ENCODE data around the gene TK1. TPM values are rescaled to one million over a fixed set of nuclear protein-coding genes. Genes with fewer than 3 reads are reported as not detected.

Gene TK1
- total RNA-seq, 1 donor from 2014 or later: 65.9 TPM

DNA sequence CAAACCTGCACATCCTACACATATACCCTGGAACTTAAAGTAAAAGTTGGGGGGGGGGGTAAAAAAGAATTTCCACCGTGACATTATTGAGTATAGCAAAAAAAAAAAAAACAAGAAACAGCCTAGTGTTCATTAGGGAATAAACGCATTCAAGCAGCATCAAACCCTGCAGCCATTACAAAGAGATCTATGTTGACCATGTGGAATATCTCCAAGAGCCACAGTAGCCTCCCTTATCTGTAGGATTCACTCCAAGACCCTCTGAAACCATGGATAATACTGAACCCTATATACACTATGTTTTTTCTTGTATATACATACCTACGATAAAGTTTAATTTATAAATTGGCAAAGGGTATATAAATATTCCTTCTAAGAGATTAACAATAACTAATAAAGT lies 21.6 kb upstream of the TK1 start:
- no peak for DNase-seq (ENCODE audit: low spot score)
- H3K4me3 Mint-ChIP-seq (ENCODE audit: low read depth): no peak overlapping the region
- no peak overlapping the region for H3K27ac Mint-ChIP-seq

DNA sequence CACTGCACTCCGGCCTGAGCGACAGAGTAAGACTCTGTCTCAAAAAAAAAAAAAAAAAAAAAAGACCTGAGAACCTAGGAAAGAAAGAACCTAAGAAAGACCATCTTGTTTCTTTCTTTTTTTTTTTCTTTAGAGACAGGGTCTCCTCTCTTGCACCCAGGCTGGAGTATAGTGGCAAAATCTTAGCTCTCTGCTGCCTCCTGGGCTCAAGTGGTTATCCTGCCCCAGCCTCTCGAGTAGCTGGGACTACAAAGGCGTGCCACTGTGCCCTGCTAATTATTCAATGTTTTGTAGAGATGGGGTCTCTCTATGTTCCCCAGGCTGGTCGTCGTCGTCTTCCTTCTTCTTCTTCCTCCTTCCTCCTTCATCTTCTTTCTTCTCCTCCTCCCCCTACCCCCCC lies 19.4 kb upstream of the TK1 start:
- H3K36me3 Mint-ChIP-seq (ENCODE audit: low read depth): peaks cover 5% of the 10 kb centered on the region
- no peak for DNase-seq (ENCODE audit: low spot score)
- H3K9me3 Mint-ChIP-seq: no peaks in the 10 kb centered on the region
- H3K4me3 Mint-ChIP-seq (ENCODE audit: low read depth): no peak overlapping the region
- intact Hi-C loops (cut with micrococcal nuclease): no loop called here
- H3K27me3 Mint-ChIP-seq (ENCODE audit: low read depth): no peaks in the 10 kb centered on the region
- no peaks in the 10 kb centered on the region for H3K4me1 Mint-ChIP-seq (ENCODE audit: low read depth)
- H3K27ac Mint-ChIP-seq: no peak overlapping the region

More for the DNA sequence above, 21.6 kb upstream of the TK1 start:
- no peaks in the 10 kb centered on the region for H3K4me1 Mint-ChIP-seq (ENCODE audit: low read depth)
- no peaks in the 10 kb centered on the region for H3K27me3 Mint-ChIP-seq (ENCODE audit: low read depth)
- intact Hi-C loops (cut with micrococcal nuclease): no loop called here
- H3K9me3 Mint-ChIP-seq: no peaks in the 10 kb centered on the region
- peaks cover 5% of the 10 kb centered on the region for H3K36me3 Mint-ChIP-seq (ENCODE audit: low read depth)

DNA sequence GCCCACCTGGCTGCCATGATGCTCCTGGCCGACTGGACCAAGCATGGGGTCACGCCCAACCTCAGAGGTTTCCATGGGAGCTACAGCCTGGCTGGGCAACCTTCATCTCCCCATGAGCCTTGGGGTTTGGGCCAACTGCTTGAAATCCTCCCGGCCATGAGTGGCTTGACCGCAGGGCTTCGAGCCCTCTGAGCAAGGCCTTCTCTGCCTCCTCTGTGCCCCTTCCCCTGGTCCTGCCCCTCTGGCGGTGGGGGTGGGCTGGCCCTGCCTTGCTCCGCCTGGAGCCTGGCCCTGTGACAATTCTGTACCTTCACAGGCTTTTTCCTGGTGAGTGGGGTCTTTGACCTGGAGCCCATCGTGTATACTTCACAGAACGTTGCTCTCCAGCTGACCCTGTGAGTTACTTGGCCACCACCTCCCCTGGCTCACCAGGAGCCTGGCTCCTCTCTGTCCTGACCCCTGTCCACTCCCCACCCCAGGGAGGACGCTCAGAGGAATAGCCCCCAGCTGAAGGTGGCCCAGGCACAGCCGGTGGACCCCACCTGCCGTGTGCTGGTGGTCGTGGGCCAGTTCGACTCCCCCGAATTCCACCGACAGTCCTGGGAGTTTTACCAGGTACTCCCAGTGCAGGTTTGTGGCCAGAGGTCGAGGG lies 18.4 kb upstream of the TK1 start:
- Mint-ChIP-seq H3K9me3 (no peaks in the 10 kb centered on the region), H3K36me3 (ENCODE audit: low read depth) (peaks cover 5% of the 10 kb centered on the region), H3K4me1 (ENCODE audit: low read depth) (no peaks in the 10 kb centered on the region), H3K27ac (no peak overlapping the region), H3K27me3 (ENCODE audit: low read depth) (no peaks in the 10 kb centered on the region), H3K4me3 (ENCODE audit: low read depth) (no peak overlapping the region)
- no peak for DNase-seq (ENCODE audit: low spot score)
- intact Hi-C loops (cut with micrococcal nuclease): no loop called here

DNA sequence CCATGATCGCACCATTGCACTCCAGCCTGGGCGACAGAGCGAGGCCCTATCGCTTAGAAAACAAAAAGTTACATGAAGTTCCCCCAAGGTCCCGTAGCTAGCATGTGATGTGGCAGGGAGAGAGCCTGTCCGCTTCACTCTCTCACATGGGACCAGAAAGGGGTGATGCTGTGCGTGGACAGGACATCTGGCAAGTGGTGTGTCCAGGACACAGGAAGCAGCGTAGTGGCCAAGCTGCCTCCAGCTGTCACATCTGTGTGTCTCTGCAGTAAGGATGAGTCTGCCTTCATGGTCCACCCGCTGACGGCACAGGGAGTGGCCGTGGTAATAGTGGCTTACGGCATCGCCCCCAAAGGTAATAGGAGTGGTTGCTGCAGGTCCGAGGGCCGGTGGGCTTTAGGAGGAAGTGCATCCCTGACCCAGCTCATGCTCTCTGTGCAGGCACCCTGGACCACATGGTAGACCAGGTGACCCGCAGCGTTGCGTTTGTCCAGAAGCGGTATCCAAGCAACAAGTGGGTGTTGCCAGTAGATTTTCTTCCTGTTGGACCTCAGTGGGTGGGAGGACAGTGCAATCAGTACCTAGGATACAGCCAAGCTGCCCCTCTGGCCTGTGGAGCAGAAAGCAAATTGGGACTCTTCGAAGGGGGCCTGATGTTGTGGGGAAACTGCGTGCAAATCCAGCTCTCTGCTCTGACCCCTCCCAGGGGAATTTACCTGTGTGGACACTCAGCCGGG lies 17.7 kb upstream of the TK1 start:
- intact Hi-C loops (cut with micrococcal nuclease): no loop called here
- Mint-ChIP-seq H3K36me3 (ENCODE audit: low read depth) (peaks cover 5% of the 10 kb centered on the region), H3K27ac (no peak overlapping the region), H3K9me3 (no peaks in the 10 kb centered on the region), H3K4me1 (ENCODE audit: low read depth) (no peaks in the 10 kb centered on the region), H3K4me3 (ENCODE audit: low read depth) (no peak overlapping the region), H3K27me3 (ENCODE audit: low read depth) (no peaks in the 10 kb centered on the region)
- DNase-seq (ENCODE audit: low spot score): no peak

DNA sequence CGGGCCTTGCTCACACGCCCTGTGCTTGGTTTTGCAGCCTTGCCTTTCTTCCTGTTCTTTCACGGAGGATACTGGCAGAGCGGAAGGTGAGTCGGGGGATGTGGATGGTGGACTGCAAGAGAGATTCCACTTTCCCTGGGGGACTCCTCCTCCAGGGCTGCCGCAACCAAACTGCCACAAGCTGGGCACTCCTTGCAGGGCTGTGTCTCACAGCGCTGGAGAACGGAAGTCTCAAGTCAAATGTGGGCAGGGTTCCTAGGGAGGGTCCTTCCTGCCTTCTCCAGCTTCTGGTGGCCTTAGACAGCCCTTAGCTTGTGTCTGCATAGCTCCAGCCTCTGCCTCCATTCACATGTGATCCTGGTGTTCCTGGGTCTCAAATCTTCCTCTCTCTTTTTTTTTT lies 15.8 kb upstream of the TK1 start:
- Mint-ChIP-seq H3K4me1 (ENCODE audit: low read depth) (peaks cover 2% of the 10 kb centered on the region), H3K27ac (no peak overlapping the region), H3K27me3 (ENCODE audit: low read depth) (no peaks in the 10 kb centered on the region)

DNA sequence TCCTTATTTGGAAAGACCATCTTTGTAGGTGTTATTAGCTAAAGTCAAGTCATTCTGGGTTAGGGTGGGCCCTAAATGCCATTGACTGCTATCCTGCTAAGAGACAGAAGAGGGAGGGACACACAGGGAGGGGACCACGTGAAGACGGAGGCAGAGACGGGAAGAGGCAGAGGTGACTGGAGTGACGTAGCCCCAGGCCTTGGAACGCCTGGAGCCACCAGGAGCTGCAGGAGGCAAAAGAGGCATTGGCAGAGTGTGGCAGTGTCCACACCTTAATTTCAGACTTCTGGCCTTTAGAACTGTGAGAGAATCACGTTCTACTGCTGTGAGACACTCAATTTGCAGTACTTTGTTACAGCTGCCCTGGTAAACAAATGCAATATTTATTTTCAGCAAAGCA lies 13.6 kb upstream of the TK1 start:
- intact Hi-C loops (cut with micrococcal nuclease): no loop called here
- Mint-ChIP-seq H3K27ac (no peak overlapping the region), H3K4me1 (ENCODE audit: low read depth) (peaks cover 2% of the 10 kb centered on the region), H3K9me3 (no peaks in the 10 kb centered on the region), H3K36me3 (ENCODE audit: low read depth) (peaks cover 10% of the 10 kb centered on the region), H3K4me3 (ENCODE audit: low read depth) (no peak overlapping the region), H3K27me3 (ENCODE audit: low read depth) (no peaks in the 10 kb centered on the region)
- no peak for DNase-seq (ENCODE audit: low spot score)

More for the DNA sequence above, 15.8 kb upstream of the TK1 start:
- intact Hi-C loops (cut with micrococcal nuclease): no loop called here
- no peak for DNase-seq (ENCODE audit: low spot score)
- Mint-ChIP-seq H3K36me3 (ENCODE audit: low read depth) (peaks cover 10% of the 10 kb centered on the region), H3K9me3 (no peaks in the 10 kb centered on the region), H3K4me3 (ENCODE audit: low read depth) (no peak overlapping the region)

DNA sequence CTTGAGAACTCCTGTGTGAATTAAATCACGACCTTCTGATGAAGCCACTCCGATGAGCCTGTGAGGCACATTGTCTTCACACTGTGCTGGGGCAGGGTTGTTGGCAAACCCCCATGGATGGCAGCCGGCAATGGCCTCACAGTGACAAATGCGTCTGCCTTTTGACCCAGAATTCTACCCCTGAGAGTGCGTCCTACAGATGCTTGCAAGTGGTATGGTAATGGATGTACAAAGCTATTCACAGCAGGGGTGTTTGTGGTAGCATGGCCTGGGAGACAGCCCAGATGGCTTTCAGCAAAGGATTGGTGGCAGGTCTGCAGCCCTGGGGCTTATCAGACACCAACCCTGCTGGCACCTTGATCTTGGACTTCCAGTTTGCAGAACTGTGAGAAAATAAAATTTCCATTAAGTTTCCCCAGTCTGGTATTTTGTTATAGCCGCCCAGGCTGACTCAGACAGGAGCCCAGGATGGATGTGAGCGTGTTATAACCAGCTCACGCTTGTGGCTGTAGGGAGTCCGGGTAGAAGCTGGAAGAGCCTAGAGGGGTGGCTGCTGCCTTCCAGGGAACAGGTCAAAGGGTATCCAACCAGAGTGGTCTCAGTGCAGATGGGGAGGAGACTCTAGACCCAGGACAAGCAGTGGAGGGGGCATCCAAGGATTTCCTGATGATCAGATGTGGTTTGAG lies 10.4 kb upstream of the TK1 start:
- no peak overlapping the region for H3K27ac Mint-ChIP-seq
- DNase-seq (ENCODE audit: low spot score): no peak
- no peaks in the 10 kb centered on the region for H3K27me3 Mint-ChIP-seq (ENCODE audit: low read depth)
- H3K9me3 Mint-ChIP-seq: no peaks in the 10 kb centered on the region
- H3K4me1 Mint-ChIP-seq (ENCODE audit: low read depth): peaks cover 2% of the 10 kb centered on the region
- intact Hi-C loops (cut with micrococcal nuclease): no loop called here
- no peak overlapping the region for H3K4me3 Mint-ChIP-seq (ENCODE audit: low read depth)
- H3K36me3 Mint-ChIP-seq (ENCODE audit: low read depth): peaks cover 18% of the 10 kb centered on the region

DNA sequence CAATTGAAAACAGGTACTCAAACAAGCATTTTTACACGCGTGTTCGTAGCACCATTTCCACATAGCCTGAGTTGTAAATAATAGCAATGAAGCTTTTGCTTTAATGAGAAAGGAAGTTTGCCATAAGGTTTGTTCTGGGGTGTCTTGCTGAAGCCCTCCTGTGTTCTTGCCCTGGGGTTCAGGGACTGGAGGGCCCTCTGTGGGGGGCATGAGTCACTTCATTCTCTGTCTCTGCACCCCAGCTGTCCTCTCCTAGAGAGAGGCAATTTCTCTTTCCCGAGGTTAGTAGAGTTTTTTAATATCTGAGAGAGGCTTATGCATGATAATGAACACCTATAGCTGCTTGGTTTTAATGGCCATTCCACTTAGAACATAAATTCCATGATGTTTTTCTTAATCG lies 9.9 kb upstream of the TK1 start:
- DNase-seq (ENCODE audit: low spot score): no peak
- H3K36me3 Mint-ChIP-seq (ENCODE audit: low read depth): peaks cover 18% of the 10 kb centered on the region
- intact Hi-C loops (cut with micrococcal nuclease): no loop called here
- no peaks in the 10 kb centered on the region for H3K27me3 Mint-ChIP-seq (ENCODE audit: low read depth)
- H3K4me1 Mint-ChIP-seq (ENCODE audit: low read depth): peaks cover 2% of the 10 kb centered on the region
- H3K9me3 Mint-ChIP-seq: no peaks in the 10 kb centered on the region
- no peak overlapping the region for H3K27ac Mint-ChIP-seq
- no peak overlapping the region for H3K4me3 Mint-ChIP-seq (ENCODE audit: low read depth)

DNA sequence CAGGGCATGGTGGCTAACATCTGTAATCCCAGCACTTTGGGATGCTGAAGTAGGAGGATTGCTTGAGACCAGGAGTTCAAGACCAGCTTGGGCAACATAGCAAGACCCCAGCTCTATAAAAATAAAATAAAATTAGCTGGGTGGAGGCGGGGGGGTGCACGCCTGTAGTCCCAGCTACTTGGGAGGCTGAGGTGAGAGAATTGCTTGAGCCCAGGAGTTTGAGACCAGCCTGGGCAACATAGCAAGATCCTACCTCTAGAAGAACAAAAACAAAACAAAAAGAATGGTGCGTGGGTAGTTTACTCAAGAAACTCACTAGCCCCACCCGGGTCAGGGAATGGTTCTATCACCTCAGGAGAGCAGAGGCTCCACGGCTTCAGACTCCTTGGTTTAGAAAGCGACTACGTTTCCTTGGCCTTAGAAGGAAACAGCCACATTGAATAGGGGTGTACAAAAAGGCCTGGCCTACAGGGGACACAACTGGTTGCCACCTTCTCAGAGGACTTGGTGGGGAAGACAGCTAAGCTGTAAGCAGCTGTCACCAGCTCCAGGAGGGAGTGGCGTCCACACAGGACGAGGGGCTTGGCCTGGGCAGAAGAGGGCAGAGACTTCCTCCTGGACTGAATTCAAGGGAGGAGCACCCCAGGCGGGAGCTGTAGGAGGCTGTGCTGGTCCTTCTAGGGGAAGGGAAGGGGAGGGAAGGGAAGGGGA lies 716 bp downstream of the TK1 start:
- Mint-ChIP-seq H3K9me3 (no peaks in the 10 kb centered on the region), H3K27ac (peak overlapping the region; percentile 77), H3K4me3 (ENCODE audit: low read depth) (peak overlapping the region; percentile 87), H3K36me3 (ENCODE audit: low read depth) (peaks cover 30% of the 10 kb centered on the region), H3K27me3 (ENCODE audit: low read depth) (no peaks in the 10 kb centered on the region), H3K4me1 (ENCODE audit: low read depth) (peaks cover 29% of the 10 kb centered on the region)
- no peak for DNase-seq (ENCODE audit: low spot score)
- intact Hi-C loops (cut with micrococcal nuclease): loop anchor here (2.0 kb wide), 1 partner anchor 17 kb away; the partner anchor contains the start of gene SYNGR2

DNA sequence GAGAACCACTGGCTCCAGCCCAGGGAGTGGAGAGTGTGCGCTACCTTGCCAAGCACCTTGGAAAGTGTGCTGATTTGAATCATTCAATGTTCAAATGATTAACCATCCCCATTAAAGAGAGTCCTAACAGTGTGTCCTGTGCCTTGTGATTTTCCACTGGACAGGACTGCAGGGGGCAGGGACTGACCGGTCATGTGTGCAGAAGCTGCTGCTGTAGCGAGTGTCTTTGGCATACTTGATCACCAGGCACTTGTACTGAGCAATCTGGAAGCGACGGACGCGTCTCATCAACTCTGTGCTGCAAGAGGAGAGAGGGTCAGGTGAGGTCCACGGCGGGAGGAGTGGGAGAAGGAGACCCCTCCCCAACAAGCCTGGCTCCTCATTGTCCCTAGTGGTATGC lies 2.0 kb downstream of the TK1 start:
- no peaks in the 10 kb centered on the region for H3K27me3 Mint-ChIP-seq (ENCODE audit: low read depth)
- intact Hi-C loops (cut with micrococcal nuclease): no loop called here
- peaks cover 33% of the 10 kb centered on the region for H3K4me1 Mint-ChIP-seq (ENCODE audit: low read depth)
- H3K27ac Mint-ChIP-seq: peak overlapping the region; percentile 29
- H3K9me3 Mint-ChIP-seq: no peaks in the 10 kb centered on the region
- H3K36me3 Mint-ChIP-seq (ENCODE audit: low read depth): peaks cover 36% of the 10 kb centered on the region
- no peak for DNase-seq (ENCODE audit: low spot score)
- H3K4me3 Mint-ChIP-seq (ENCODE audit: low read depth): peak overlapping the region; percentile 59

DNA sequence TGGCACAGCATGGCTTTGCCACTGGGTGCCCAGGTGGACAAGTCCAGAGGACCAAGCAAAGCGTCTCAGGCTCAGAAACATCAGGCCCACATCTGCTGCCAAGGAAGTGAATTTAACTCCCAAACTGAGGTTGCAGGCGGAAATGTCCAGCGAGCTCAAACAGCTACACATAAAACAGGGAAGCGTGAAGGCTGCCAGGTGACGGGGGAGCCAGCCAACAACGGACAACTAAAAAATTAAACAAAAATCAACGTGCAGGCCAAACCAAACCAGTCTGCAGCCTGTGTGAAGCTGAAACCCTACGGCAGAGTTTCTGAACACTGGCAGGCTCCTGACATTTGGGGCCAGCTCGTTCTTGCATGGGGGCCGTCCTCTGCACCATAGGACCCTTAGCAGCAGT lies 2.5 kb downstream of the TK1 start:
- Mint-ChIP-seq H3K27ac (no peak overlapping the region), H3K4me1 (ENCODE audit: low read depth) (peaks cover 33% of the 10 kb centered on the region), H3K27me3 (ENCODE audit: low read depth) (no peaks in the 10 kb centered on the region), H3K36me3 (ENCODE audit: low read depth) (peaks cover 41% of the 10 kb centered on the region), H3K4me3 (ENCODE audit: low read depth) (peak overlapping the region; percentile 38), H3K9me3 (no peaks in the 10 kb centered on the region)
- intact Hi-C loops (cut with micrococcal nuclease): no loop called here
- DNase-seq (ENCODE audit: low spot score): no peak

DNA sequence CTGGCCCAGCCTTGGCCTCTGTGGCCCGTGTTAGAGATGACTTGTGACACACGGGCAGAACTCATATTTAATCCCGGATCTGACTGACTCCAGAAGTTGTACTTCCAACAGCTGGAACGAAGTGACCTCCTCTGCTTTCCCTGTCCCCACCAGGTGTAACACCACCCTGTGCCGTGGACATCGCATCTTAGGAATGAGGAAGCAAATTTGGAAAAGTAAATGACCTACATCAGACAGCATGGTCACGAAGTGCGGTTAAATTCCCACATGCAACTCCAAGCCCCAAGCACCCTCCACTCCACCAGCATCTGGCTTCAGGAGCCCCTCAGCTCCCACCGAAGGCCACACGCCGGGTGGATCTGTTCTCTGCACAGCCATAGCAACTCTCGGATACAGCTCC lies 2.9 kb downstream of the TK1 start:
- Mint-ChIP-seq H3K36me3 (ENCODE audit: low read depth) (peaks cover 46% of the 10 kb centered on the region), H3K9me3 (no peaks in the 10 kb centered on the region), H3K4me3 (ENCODE audit: low read depth) (no peak overlapping the region), H3K4me1 (ENCODE audit: low read depth) (peaks cover 33% of the 10 kb centered on the region), H3K27me3 (ENCODE audit: low read depth) (no peaks in the 10 kb centered on the region), H3K27ac (no peak overlapping the region)
- intact Hi-C loops (cut with micrococcal nuclease): no loop called here
- DNase-seq (ENCODE audit: low spot score): no peak

Data from activated T-helper 2 cell treated with anti-CD3 and anti-CD28 coated beads, Interferon-gamma antibody, Interleukin-2, Interleukin-4, amounts not matched to agents 10 μg/mL and 5 μg/mL and 100 μg/mL, durations not matched to agents 14 hours and 24 hours and 36 hours (primary cell).